ENCODE data around the gene TRIM65. TPM values are rescaled to one million over a fixed set of nuclear protein-coding genes. Genes with fewer than 3 reads are reported as not detected.

Gene TRIM65
- total and polyA plus RNA-seq, 2 of the 13 experiments (the other 11 are each of a cell fraction or from before 2014, with no cell fraction given): 10.3 to 22.4 TPM

GRCh38 chr17:75904749-75905521 lies 8.2 kb upstream of the TRIM65 start, which contains the start of gene MRPL38 (continued):
- TF ChIP-seq ZNF503 (CRISPR knock-in tag; IDR thresholded peaks at IDR 0.05) (peak; percentile 93; the same call in 1 of the 2 replicates), IRF2 (CRISPR knock-in tag; IDR thresholded peaks at IDR 0.05) (peak; percentile 98), HNRNPLL (IDR thresholded peaks at IDR 0.05; ENCODE audit: low read depth, low read length, poor library complexity, severe bottlenecking) (peak; percentile 72), ATF6 (CRISPR knock-in tag; conservative IDR thresholded peaks at IDR 0.05) (peak; percentile 95), NR2F2 (IDR thresholded peaks at IDR 0.05; ENCODE audit: borderline replicate concordance, low read depth) (peak; percentile 15; the same call in 1 of the 2 replicates), PHF5A (CRISPR knock-in tag; IDR thresholded peaks at IDR 0.05; ENCODE audit: low read depth, unreplicated experiment) (peak; percentile 98), ZNF362 (CRISPR knock-in tag; IDR thresholded peaks at IDR 0.05; ENCODE audit: borderline replicate concordance) (peak; percentile 65; the same call in 1 of the 2 replicates), PHB2 (IDR thresholded peaks at IDR 0.05; ENCODE audit: partially characterized antibody) (no peak), GTF2F1 (IDR thresholded peaks at IDR 0.05; ENCODE audit: low read length) (no peak; the same call in 1 of the 2 replicates), ELK4 (CRISPR knock-in tag; IDR thresholded peaks at IDR 0.05; ENCODE audit: borderline replicate concordance) (peak; percentile 5; the same call in 1 of the 2 replicates), ZNF101 (CRISPR knock-in tag; IDR thresholded peaks at IDR 0.05; ENCODE audit: borderline replicate concordance, low read depth) (no peak), FUBP1 (CRISPR knock-in tag; IDR thresholded peaks at IDR 0.05; ENCODE audit: borderline replicate concordance) (0 out of 2 replicates have a peak, but pooled peaks have one; percentile 84), ZNF713 (CRISPR knock-in tag; IDR thresholded peaks at IDR 0.05) (peak; percentile 86; the same call in 1 of the 2 replicates), GATAD1 (CRISPR knock-in tag; IDR thresholded peaks at IDR 0.05) (peak; percentile 91), ZNF788 (CRISPR knock-in tag; IDR thresholded peaks at IDR 0.05; ENCODE audit: borderline replicate concordance) (peak; percentile 98; the same call in 1 of the 2 replicates), MATR3 (CRISPR knock-in tag; IDR thresholded peaks at IDR 0.05) (no peak), ZNF749 (CRISPR knock-in tag; IDR thresholded peaks at IDR 0.05; ENCODE audit: borderline replicate concordance) (peak; percentile 66; the same call in 1 of the 2 replicates), ZFP36L1 (CRISPR knock-in tag; IDR thresholded peaks at IDR 0.05) (peak; percentile 94; the same call in 1 of the 2 replicates)

All from HepG2 (cell line).